ENCODE data around the gene U2AF2. TPM values are rescaled to one million over a fixed set of nuclear protein-coding genes. Genes with fewer than 3 reads are reported as not detected.

The U2AF2 gene
- total and polyA plus RNA-seq, 9 of the 15 experiments (the other 6 are each of a cell fraction or from before 2014, with no cell fraction given), result 3.0 to 331 (median 157) TPM

DNA sequence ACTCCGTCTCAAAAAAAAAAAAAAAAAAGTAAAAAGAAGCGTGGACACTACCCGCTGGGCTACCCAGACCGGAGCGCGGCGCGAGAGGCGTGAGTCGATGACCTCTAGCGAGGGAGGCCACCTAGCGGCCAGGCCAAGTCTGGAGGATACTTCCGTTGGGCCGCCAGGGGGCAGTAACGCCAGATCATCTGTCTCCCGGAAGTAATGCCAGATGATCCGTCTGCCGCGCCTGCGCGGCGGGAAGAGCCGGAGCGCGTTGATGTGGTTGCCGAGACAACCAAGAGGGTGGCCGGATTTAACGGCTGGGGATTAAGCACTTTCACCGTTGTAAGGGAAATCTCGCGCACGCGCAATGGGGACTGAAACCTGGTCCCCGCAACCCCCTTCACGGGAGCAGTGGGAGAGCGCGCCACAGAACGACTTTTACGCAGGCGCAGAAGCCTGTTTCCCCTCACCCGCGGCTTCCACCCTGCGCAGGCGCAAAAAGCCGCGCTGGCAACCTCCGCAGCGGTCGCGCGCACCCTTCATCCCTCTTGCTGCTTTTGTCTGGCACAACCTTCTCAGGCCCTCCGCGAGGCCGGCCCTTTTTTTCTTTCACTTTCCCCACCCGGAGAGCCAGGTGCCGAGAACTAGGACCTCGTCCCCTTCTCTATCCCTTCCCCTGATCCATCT lies 1.0 kb upstream of the U2AF2 start (continued):
- TF ChIP-seq, protein P1, sequence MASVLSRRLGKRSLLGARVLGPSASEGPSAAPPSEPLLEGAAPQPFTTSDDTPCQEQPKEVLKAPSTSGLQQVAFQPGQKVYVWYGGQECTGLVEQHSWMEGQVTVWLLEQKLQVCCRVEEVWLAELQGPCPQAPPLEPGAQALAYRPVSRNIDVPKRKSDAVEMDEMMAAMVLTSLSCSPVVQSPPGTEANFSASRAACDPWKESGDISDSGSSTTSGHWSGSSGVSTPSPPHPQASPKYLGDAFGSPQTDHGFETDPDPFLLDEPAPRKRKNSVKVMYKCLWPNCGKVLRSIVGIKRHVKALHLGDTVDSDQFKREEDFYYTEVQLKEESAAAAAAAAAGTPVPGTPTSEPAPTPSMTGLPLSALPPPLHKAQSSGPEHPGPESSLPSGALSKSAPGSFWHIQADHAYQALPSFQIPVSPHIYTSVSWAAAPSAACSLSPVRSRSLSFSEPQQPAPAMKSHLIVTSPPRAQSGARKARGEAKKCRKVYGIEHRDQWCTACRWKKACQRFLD (CRISPR knock-in tag; IDR thresholded peaks at IDR 0.05), result no peak
- TF ChIP-seq ZFP1 (CRISPR knock-in tag; IDR thresholded peaks at IDR 0.05) (no peak), CCNT2 (IDR thresholded peaks at IDR 0.05; ENCODE audit: borderline replicate concordance, extremely low read depth, insufficient read length, low read depth, low read length) (peak; percentile 35), SRSF3 (IDR thresholded peaks at IDR 0.05; ENCODE audit: insufficient read depth, low read length) (no peak), HNRNPK (IDR thresholded peaks at IDR 0.05; ENCODE audit: low read depth, low read length, poor library complexity, severe bottlenecking) (no peak), ZNF347 (CRISPR knock-in tag; IDR thresholded peaks at IDR 0.05; ENCODE audit: low read depth) (no peak), L3MBTL2 (IDR thresholded peaks at IDR 0.05) (peak; percentile 84), NCOA1 (IDR thresholded peaks at IDR 0.05; ENCODE audit: low read depth) (peak; percentile 87), NFIX (CRISPR knock-in tag; IDR thresholded peaks at IDR 0.05; ENCODE audit: low read depth) (no peak), SP2 (IDR thresholded peaks at IDR 0.05; ENCODE audit: extremely low read depth, low read depth, low read length, poor library complexity, severe bottlenecking) (peak; percentile 12), TRIM28 (IDR thresholded peaks at IDR 0.05) (no peak; the same call in 1 of the 2 replicates), ZNF551 (CRISPR knock-in tag; IDR thresholded peaks at IDR 0.05) (no peak), BRD4 (IDR thresholded peaks at IDR 0.05) (no peak), SAP30 (IDR thresholded peaks at IDR 0.05; ENCODE audit: borderline replicate concordance, insufficient read depth, low read depth, low read length, poor library complexity, severe bottlenecking) (peak; percentile 58), NFIC (IDR thresholded peaks at IDR 0.05) (no peak; the same call in 1 of the 2 replicates), ZNF212 (CRISPR knock-in tag; IDR thresholded peaks at IDR 0.05) (no peak), ZNF184 (CRISPR knock-in tag; IDR thresholded peaks at IDR 0.05) (no peak), MYBL2 (IDR thresholded peaks at IDR 0.05; ENCODE audit: low read depth) (no peak), MYBL2 (CRISPR knock-in tag; IDR thresholded peaks at IDR 0.05; ENCODE audit: borderline replicate concordance) (no peak), TEAD2 (tag; IDR thresholded peaks at IDR 0.05) (no peak)
- TF ChIP-seq, protein P2, sequence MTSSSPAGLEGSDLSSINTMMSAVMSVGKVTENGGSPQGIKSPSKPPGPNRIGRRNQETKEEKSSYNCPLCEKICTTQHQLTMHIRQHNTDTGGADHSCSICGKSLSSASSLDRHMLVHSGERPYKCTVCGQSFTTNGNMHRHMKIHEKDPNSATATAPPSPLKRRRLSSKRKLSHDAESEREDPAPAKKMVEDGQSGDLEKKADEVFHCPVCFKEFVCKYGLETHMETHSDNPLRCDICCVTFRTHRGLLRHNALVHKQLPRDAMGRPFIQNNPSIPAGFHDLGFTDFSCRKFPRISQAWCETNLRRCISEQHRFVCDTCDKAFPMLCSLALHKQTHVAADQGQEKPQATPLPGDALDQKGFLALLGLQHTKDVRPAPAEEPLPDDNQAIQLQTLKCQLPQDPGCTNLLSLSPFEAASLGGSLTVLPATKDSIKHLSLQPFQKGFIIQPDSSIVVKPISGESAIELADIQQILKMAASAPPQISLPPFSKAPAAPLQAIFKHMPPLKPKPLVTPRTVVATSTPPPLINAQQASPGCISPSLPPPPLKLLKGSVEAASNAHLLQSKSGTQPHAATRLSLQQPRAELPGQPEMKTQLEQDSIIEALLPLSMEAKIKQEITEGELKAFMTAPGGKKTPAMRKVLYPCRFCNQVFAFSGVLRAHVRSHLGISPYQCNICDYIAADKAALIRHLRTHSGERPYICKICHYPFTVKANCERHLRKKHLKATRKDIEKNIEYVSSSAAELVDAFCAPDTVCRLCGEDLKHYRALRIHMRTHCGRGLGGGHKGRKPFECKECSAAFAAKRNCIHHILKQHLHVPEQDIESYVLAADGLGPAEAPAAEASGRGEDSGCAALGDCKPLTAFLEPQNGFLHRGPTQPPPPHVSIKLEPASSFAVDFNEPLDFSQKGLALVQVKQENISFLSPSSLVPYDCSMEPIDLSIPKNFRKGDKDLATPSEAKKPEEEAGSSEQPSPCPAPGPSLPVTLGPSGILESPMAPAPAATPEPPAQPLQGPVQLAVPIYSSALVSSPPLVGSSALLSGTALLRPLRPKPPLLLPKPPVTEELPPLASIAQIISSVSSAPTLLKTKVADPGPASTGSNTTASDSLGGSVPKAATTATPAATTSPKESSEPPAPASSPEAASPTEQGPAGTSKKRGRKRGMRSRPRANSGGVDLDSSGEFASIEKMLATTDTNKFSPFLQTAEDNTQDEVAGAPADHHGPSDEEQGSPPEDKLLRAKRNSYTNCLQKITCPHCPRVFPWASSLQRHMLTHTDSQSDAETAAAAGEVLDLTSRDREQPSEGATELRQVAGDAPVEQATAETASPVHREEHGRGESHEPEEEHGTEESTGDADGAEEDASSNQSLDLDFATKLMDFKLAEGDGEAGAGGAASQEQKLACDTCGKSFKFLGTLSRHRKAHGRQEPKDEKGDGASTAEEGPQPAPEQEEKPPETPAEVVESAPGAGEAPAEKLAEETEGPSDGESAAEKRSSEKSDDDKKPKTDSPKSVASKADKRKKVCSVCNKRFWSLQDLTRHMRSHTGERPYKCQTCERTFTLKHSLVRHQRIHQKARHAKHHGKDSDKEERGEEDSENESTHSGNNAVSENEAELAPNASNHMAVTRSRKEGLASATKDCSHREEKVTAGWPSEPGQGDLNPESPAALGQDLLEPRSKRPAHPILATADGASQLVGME (CRISPR knock-in tag; IDR thresholded peaks at IDR 0.05), result 0 out of 2 replicates have a peak, but pooled peaks have one; percentile 28

Data from K562 (cell line).